Right renal cortex interstitium (tissue), 3 donors: Measurements from ENCODE around the gene PWWP2B. TPM values are rescaled to one million over a fixed set of nuclear protein-coding genes. Genes with fewer than 3 reads are reported as not detected.

Source experiments
- DNase-seq, 3 donors: peaks; one replicate each; pipeline ENCODE4 v3.0.0-alpha.2; 2013; ENCODE audit warnings: low read depth in 3 of 3, low spot score in 2 of 3
- polyA plus RNA-seq, 3 donors: library from polyadenylated mRNA; unstranded; fragments of 120-200 nt; gene quantifications; one replicate each; pipeline ENCODE4 v1.2.1, GENCODE V29; 2013; ENCODE audit not compliant: insufficient read length in 3 of 3

The PWWP2B gene
- polyA plus RNA-seq, 3 donors: 5.0 to 9.7 (median 8.2) TPM

DNA sequence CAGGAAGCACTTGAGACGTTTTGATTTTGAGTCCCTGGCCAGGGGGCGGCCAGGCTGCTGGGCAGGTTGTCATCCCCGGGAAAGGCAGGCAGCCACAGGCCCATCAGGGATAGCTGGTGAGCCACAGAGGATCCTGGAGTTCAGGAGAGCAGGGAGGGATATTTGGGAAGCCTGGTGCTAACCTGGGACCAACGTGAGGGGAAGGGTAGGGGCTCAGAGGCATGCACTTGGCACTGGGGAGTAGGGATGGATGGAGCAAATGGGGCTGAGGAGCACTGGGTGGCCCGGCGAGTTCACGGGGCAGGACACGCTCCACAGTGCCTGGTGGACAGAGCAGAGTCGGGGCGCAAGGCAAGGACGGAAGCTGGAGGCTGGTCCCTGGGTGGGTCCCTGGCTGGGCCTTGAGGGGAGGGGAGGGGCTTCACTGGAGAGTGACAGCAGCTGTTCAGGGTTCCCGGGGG lies 34.8 kb upstream of the PWWP2B start:
- DNase-seq: no peak

DNA sequence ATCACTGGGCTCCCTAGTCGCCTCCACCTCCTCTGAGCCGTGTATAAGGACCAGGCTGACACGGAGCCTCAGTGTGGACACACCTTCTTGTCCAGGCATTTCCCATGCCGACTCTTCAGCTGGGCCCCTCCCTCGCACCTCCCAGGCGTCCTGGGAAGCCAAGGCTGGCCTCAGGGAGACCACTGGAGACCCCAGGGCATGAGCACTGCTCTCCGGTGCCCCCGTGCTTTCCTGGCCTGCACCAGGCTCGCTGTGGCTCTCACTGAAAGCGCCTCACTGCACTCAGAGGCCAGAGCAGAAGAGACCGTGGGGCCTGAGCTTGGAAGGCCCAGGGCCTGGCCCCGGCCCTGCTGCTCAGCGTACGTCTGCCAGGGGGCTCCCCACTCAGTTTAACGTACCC lies 33.6 kb upstream of the PWWP2B start:
- DNase-seq: no peak

DNA sequence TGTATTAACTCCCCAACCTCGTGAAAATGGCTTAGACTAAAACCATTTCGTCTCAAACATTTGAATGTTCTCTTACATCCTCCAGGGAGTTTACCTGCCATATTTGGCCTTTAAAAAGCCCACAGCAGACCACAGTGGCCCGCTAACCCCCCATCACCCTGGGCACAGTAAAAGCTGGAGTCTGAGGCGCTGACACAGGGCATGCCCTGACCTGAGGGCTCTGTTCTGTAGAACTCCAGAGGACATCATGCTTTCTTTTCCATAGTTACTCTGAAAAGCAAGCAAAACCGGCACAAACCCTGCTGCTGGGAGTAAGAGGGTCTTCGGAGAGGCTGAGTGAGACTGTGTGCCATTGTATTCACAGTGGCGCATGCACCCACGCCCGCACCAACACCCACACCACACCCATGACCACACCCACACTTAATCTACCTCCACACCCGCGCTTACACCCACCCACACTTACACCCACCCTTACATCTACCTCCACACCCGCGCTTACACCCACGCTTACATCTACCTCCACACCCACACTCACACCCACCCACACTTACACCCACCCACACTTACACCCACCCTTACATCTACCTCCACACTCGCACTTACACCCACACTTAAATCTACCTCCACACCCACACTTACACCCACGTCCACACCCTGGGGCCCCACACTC lies 32.9 kb upstream of the PWWP2B start:
- no peak for DNase-seq

DNA sequence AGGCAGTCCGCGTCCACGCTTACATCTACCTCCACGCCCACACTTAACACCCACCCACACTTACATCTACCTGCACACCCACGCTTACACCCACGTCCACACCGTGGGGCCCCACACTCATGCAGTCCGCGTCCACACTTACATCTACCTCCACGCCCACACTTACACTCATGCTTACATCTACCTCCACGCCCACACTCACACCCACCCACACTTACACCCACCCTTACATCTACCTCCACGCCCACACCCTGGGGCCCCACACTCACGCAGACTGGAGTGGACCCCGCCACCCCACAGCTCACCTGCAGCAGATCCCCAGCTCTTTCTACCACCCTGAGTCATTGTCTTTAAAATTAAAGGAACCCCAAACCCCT lies 32.4 kb upstream of the PWWP2B start:
- no peak for DNase-seq

DNA sequence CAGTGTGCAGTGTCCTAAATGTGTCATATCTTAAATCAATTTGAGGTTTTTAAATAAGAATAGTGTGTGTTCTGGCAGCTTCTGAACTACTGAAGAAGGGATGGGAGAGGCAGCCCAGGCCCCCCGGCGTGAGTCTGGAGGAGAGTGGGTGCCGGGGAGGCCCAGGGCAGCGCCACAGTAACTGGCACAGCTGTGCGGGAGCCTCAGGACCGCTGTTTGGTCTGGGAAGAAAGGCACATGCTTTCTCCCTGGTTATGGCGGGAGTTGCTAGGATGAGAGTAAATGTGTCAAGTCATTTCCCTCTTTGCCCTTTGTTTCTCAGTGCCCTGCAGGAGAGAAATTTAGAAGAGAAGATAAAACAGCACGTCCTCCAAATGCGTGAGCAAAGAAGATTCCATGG lies 31.9 kb upstream of the PWWP2B start:
- no peak for DNase-seq

DNA sequence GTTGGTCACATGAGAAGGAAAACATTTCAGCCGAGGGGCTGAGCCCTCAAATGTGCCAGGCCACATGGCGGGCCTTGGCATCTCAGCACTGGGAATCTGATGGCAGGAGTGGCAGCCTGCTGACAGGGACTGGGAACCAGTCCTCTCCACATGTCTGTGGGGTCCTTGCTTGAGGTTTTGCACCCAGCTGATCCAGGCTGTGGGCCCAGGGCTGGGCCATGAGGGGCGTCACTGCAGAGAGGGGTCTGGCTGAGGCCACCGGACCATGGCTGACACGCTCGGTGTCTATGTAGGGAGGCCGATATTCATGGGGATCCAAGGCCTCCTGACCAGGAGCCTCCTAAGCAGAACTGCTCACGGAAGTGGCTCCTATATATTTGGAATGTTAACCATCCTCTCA lies 31.0 kb upstream of the PWWP2B start:
- no peak for DNase-seq

DNA sequence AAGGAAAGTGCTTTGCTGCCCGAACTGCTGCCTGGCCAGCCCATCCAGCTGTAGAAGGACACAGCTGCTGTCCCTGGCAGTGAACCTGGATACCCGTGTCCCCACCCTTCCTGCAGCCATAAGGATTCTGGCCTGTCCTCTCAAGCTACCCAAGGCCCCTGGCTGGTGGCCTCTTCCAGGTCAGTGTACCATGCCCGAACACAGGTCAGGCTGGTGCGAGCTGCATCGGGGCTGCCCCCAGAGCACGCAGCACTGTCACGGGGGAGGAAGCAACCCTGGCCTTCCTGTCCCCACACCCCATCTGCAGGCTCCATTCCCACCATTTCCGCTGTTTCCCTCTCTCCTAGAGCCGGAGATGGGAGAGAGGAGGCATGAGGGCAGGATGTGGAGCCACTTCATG lies 30.5 kb upstream of the PWWP2B start:
- DNase-seq: no peak

DNA sequence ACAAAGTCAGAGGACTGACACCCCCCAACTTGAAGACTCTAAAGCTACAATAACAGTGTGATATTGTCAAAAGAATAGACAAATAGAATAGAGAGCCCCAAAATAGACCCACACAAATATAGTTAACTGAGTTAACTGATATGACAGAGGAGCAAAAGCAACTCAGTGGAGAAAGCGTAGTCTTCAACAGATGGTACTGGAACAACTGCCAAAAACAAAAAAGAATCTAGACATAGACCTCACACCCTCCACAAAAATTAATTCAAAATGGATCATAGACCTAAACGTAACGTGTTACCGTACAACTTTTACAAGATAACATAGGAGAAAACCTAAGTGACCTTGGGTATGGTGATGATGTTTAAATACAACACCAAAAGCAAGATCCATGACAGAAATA lies 28.6 kb upstream of the PWWP2B start:
- no peak for DNase-seq

DNA sequence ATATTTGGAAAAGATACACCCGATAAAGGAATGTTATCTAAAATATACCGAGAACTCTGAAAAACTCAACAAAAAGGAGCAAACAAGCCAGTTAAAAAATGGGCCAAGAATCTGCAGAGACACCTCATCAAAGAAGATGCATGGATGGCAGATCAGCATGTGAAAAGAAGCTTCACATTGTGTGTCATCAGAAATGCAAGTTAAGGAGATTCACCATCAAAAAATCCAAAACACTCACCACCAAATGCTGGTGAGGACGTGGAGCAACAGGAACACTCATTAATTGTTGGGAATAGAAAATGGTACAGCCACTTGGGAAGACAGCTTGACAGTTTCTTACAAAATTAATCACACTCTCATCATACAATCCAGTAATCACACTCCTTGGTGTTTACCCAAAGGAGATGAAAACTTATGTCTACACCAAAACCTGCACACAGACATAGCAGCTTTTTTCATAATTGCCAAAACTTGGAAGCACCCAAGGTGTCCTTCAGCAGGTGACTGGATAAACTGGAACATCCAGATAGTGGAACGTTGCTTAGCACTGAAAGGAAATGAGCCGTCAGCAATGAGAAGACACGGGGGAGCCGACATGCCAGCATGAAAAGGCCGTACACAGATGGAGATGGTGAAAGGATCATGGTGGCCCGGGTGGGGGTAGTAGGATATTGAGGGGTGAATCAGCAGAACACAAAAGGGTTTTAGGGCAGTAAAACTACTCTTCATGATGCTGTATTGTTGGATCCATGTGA lies 27.9 kb upstream of the PWWP2B start:
- DNase-seq: no peak

DNA sequence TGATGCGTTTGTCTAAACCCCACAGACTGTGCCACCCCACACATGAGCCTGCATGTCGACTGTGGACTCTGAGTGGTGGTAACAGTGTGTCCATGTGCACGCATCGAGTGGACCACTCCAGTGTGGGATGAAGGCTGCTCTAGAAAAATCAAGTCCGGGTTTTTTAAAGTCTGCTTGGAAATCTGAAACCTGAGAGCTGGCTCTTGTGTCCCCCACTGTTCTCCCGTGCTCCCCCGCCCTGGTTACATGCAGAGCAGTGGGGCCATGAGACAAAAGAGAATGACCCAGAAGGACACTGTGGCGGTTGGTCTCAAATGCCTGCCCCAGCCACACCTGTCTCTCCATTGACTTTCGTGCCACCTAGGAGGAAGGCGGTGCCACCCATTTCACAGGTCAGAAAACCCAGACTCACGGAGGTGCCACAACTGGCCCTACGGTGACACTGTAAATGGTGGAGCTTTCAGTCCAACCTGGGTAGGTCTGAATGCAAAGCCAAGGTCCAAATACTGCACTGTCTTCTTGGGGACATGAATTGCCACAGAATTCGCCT lies 27.3 kb upstream of the PWWP2B start:
- DNase-seq: no peak

DNA sequence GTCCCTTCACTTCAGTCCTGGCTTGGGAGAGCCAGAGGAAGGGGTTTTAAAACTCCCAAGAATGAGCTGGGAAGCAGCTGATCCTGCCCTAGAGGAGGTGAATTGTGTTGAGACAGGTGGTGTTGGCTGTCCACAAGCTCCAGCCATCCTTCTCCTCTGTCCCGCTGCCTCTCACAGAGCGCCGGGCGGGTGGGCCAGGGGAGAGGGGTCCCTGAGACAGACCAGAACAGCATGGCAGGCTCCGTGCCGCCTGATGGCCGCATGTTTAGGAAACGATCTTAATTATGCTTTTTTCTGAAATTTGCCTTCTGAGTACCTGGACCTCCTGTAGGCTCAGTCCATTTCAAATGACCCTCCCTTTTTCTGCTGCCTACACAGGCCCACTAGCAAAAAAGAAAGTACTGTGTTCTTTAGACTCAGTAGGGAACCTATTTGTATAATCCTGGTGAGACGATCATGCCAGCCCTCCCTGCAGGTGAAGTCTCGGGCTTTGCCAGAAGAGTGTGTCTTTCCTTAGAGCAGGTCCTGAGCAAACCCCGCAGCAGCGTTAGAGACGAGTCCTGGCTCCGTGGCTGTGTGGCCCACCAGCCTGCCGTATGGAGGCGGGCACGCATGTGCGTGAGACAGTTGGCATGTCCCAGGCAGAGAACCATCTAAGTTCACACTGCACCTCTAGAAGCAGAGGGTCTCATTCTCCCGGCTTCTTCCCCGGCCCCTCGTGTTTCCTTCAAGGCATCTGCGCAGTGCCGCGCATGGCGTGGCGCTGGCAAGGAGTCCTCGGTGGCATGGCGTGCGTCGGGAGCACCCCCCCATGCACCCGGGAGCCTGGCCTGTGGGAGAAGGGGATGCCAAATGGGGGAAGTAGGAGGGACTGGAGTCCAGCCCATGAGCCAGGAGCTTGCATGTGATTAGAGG lies 26.3 kb upstream of the PWWP2B start:
- no peak for DNase-seq

DNA sequence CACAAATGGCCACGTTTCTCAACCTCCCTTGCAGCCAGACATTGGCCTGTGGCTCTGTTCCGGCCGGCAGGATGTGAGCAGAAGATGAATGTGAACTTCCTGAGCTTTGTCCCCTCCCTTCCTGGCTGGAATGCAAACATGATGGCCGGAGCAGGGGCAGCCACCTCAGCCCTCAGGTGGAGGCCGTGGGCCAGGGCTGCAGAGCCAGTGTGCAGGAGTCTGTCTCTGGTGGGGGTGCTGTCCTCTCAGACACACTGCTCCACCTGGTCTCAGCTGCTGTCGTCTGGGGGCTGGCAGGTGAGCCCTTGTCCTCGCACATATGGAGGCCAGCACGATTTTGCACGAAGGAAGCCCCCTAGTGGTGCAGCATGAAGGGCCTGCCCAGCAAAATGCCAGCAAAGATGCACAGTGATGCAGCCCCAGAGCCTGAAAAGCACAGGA lies 25.3 kb upstream of the PWWP2B start:
- no peak for DNase-seq

DNA sequence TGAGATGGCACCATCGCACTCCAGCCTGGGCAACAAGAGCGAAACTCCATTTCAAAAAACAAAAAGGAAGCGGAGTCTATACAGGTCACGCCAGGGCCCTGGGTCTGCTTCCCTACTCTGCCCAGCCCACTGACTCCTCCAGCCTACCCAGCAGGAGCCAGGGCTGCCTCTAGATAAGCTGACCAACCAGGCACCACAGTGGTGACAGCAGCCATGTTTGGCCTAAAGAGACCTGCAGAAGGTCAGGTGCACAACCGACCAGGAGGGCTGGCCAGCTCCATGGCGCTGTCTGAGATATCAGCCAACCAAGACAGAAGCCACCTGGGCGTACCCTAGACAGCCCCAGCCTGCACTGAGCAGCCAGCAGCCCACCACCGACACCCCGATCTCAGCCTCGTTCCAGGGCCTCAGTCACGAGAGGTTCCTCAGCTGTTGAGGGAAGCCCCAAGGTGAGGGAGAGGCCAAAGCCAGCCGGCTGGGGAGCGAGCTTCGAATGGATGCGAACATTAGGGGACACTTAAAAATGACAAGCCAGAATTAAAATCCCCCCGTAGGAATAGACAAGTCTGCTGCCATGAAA lies 24.4 kb upstream of the PWWP2B start:
- no peak for DNase-seq

DNA sequence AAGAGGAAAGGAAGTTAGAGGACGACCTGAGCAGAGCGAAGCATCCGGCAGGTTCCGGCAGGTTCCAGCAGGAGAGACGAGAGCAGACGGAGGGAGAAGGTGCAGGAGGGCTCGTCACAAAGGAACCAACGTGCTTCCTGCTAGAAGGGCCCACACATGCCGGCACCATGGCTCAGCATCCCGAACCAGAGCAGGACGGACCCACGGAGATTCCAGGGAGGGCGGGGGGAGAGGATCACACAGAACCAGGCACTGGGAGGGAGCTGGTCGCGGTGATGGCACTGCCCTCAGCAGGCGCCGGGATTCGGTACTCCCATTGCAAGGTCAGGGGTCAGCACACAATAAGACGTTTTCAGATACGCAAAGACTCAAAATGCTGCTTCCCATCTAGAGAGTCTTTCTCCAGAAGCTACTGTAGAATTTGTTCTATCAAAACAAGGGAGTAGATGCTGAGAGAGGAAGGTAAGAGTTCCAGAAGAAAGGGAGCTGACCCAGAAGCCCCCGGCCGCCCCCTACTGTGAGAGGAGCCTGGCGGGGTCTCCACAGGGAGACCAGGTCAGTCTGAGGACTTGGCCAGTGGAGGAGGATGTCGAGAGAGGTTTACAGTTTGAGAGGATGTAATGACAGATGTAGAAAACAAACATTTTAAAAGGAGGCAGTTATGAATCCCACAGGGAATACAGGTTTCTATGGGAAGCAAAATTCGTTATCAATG lies 23.6 kb upstream of the PWWP2B start:
- no peak for DNase-seq

DNA sequence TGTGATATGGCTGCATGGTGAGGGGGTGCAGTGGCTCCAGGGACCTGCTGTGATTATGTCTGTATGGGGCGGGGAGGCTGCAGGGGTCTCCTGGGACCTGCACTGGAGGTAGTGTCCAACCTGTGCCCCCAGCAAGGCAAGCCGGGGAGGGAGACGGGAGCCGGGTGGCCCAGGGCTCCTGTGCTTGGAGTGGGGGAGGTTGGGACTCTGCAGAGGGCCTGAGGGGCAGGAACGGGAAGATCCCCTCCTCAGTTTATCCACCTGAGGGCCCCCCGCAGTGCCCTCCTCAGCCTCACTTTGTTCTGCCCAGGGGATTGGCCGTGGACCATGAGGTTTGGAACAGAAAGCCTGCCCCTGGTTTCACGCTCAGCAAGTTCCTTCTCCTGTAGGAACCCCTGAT lies 22.8 kb upstream of the PWWP2B start:
- DNase-seq: no peak

DNA sequence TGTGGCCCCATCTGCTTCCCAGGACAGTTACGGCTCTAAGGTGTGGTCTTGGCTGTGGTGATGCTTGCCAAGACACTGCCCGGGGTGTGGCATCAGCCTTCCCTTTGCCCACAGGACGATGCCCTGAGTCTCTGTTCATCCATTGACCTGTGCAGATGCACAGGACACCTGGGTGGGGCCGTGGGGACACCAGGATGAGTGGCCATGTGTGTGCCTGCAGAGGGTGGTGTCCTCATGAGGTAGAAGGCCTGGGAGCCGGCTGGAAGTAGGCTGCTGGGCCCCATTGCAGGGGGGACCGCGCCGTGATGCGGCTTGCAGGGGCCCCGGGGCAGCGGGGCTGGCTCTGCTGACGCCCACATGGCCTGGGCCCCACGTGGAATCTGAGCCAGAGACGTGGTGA lies 22.4 kb upstream of the PWWP2B start:
- DNase-seq: no peak

DNA sequence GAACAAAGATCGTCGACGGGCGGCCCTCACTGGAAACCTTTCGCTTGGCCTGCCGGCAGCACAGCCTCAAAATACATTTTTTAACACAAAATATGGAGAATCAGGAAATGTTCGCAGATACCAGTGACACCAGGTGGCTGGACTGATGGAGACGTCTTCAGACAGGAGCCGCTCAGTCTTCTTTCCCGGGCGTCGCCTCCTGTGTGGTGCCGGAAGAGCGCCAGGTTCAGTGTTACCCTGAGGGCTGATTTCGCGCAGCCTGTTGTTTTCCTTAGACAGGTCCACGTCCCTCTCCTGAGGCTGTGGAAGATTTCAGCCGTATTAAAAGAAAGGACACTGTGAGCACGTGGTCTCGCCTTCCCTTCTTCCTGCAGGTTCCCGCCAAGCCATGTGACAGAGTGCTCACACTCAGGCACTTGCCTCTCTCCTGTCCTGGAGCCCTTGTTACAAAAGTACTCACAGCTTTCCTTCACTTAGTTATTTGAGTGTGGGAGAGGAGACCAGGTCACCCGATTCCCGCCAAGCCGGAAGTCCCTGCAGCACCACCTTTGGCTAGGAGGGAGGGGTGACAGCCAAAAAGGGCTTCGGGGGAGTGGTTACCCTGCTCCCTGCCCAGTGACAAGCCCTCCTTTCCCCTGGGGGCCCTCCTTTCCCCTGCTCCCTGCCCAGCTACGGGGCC lies 21.7 kb upstream of the PWWP2B start:
- DNase-seq: no peak

DNA sequence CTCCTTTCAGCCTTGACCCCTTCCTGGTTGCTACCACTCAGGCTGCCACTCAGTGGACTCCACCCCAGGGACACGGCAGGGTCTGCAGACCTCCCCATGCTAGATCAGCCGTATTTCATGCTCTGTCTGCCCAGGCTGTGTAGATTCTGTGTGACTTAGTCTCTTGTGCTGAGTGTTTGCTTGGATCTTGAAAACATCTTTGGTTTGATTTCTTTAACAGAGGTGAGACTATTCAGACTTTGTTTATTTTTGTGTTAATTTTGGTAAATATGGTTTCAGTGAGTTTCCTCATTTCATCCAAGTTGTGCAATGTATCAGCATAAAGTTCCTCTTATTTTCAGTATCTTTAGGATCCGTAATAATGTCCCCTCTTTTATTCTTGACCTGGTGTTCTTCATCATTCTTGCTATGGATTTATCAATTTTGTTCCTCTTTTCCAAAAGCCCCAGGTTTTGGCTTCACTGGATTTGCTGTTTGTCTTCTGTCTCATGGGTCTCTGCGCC lies 21.2 kb upstream of the PWWP2B start:
- no peak for DNase-seq

DNA sequence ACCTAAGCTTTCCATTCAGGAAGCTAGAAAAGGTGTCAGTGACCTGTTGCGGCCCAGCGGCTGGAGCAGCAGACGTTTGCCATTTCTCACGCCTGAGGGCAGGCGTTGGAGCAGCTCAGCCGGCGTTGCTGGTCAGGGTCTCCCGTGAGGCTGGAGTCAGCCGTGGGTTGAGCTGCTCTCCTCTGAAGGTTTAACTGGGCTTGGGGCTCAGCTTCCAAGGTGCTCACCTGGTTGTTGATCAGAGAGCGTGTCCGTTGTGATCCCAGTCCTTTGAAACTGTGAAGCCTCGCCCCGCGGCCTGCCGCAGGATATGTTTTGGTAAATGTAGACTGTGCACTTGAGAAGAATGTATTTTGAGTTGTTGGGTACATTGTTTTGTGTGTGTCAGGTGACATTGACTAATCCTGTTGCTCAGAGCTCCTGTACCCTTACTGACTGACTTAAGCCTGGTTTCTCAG lies 20.6 kb upstream of the PWWP2B start:
- no peak for DNase-seq
